ENCODE results near the gene NOL12. TPM values are rescaled to one million over a fixed set of nuclear protein-coding genes. Genes with fewer than 3 reads are reported as not detected.
"Not testable (repeated sequence)": the region's sequence is repeated elsewhere in the genome, so short reads cannot be mapped to it uniquely, and the experiment has no call there.

NOL12 gene
- polyA plus RNA-seq, 1 donor from 2014 or later: 90.0 TPM

DNA sequence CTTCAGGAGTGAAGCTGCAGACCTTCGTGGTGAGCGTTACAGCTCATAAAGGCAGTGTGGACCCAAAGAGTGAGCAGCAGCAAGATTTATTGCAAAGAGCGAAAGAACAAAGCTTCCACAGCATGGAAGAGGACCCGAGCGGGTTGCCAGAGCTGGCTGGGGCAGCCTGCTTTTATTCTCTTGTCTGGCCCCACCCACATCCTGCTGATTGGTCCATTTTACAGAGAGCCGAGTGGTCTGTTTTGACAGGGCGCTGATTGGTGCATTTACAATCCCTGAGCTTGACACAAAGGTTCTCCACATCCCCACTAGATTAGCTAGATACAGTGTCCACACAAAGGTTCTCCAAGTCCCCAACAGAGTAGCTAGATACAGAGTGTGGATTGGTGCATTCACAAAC, 31.1 kb downstream of the NOL12 start:
- not testable (repeated sequence) for H3K9me2 ChIP-seq (ENCODE audit: insufficient read depth, low read length); H3K9me3 ChIP-seq (ENCODE audit: low read length); H3K27ac ChIP-seq (ENCODE audit: low read length); H3K79me2 ChIP-seq (replicated peaks; ENCODE audit: insufficient read depth, low read length); H3K4me2 ChIP-seq (ENCODE audit: low read length); H2AFZ ChIP-seq (ENCODE audit: low read depth, low read length); H3K9ac ChIP-seq (ENCODE audit: low read length); H4K20me1 ChIP-seq (ENCODE audit: insufficient read depth); H3F3A ChIP-seq (ENCODE audit: insufficient read depth, low read length, poor library complexity, severe bottlenecking); H3K27me3 ChIP-seq (ENCODE audit: insufficient read depth, low read depth, low read length); H3K36me3 ChIP-seq (ENCODE audit: insufficient read depth, low read length); H3K4me3 ChIP-seq (ENCODE audit: low read length)

GRCh38 chr22:37717746-37718305, 31.7 kb downstream of the NOL12 start:
- not testable (repeated sequence) for H3K9ac ChIP-seq (ENCODE audit: low read length); H3K27me3 ChIP-seq (ENCODE audit: insufficient read depth, low read depth, low read length); H3K36me3 ChIP-seq (ENCODE audit: insufficient read depth, low read length); H3K4me3 ChIP-seq (ENCODE audit: low read length); H3F3A ChIP-seq (ENCODE audit: insufficient read depth, low read length, poor library complexity, severe bottlenecking); H4K20me1 ChIP-seq (ENCODE audit: insufficient read depth); H3K9me2 ChIP-seq (ENCODE audit: insufficient read depth, low read length); H3K9me3 ChIP-seq (ENCODE audit: low read length); H3K27ac ChIP-seq (ENCODE audit: low read length); H2AFZ ChIP-seq (ENCODE audit: low read depth, low read length); H3K79me2 ChIP-seq (replicated peaks; ENCODE audit: insufficient read depth, low read length); H3K4me2 ChIP-seq (ENCODE audit: low read length)

DNA sequence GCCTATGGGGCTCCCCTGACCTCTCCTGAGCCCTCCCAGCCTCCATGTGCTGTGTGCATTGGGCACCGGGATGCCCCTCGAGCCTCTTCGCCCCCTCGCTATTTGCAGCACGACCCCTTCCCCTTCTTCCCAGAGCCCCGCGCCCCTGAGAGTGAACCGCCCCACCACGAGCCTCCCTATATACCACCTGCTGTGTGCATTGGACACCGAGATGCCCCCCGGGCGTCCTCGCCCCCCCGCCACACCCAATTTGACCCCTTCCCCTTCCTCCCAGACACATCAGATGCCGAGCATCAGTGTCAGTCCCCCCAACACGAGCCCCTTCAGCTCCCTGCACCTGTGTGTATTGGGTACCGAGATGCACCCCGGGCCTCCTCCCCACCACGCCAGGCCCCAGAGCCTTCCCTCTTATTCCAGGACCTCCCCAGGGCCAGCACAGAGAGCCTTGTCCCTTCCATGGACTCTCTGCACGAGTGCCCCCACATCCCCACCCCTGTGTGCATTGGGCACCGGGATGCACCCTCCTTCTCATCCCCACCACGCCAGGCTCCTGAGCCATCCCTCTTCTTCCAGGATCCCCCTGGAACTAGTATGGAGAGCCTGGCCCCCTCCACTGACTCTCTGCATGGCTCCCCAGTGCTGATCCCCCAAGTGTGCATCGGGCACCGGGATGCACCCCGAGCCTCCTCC, 39.6 kb downstream of the NOL12 start:
- no peaks in the 10 kb centered on the region for H3K9me2 ChIP-seq (ENCODE audit: insufficient read depth, low read length)
- H3K9ac ChIP-seq (ENCODE audit: low read length): no peak overlapping the region
- H4K20me1 ChIP-seq (ENCODE audit: insufficient read depth): no peaks in the 10 kb centered on the region
- no peak overlapping the region for H2AFZ ChIP-seq (ENCODE audit: low read depth, low read length)
- H3K4me3 ChIP-seq (ENCODE audit: low read length): no peak overlapping the region
- TF ChIP-seq POLR2AphosphoS5 (IDR thresholded peaks at IDR 0.05): peak; percentile 10
- TF ChIP-seq REST (IDR thresholded peaks at IDR 0.05; ENCODE audit: borderline replicate concordance): no peak
- H3K27ac ChIP-seq (ENCODE audit: low read length): no peak overlapping the region
- no peaks in the 10 kb centered on the region for H3K9me3 ChIP-seq (ENCODE audit: low read length)
- H3F3A ChIP-seq (ENCODE audit: insufficient read depth, low read length, poor library complexity, severe bottlenecking): no peaks in the 10 kb centered on the region
- no peaks in the 10 kb centered on the region for H3K79me2 ChIP-seq (replicated peaks; ENCODE audit: insufficient read depth, low read length)
- no peaks in the 10 kb centered on the region for H3K27me3 ChIP-seq (ENCODE audit: insufficient read depth, low read depth, low read length)
- H3K36me3 ChIP-seq (ENCODE audit: insufficient read depth, low read length): peaks cover 3% of the 10 kb centered on the region
- H3K4me2 ChIP-seq (ENCODE audit: low read length): no peak overlapping the region

DNA sequence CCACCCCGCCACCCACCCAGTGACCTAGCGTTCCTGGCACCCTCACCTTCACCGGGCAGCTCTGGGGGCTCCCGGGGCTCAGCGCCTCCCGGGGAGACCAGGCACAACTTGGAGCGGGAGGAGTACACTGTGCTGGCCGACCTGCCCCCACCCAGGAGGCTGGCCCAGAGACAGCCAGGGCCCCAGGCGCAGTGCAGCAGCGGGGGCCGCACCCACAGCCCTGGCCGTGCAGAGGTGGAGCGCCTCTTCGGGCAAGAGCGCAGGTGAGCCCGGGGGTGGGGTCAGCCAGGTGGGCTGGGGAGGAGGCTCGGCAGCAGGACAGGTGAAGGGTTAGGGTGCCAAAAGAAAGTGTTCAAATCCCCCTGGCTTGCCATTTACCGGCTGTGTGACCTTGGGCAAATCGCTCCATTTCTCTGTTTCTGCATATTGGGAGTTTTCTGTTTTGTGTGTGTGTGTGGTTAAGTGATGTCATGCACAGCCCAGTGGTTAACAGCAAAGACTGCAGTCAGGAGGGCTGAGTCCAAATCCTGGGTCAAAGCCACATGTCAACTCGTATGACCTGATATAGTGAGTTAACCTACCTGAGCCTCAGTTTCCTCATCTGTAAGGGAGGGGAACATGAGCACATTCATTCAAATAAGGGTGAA, 40.2 kb downstream of the NOL12 start:
- Histone ChIP-seq H3K9me2 (ENCODE audit: insufficient read depth, low read length) (no peaks in the 10 kb centered on the region), H3K4me2 (ENCODE audit: low read length) (no peak overlapping the region), H3K27me3 (ENCODE audit: insufficient read depth, low read depth, low read length) (no peaks in the 10 kb centered on the region), H3K4me3 (ENCODE audit: low read length) (no peak overlapping the region), H3K9me3 (ENCODE audit: low read length) (no peaks in the 10 kb centered on the region), H3F3A (ENCODE audit: insufficient read depth, low read length, poor library complexity, severe bottlenecking) (no peaks in the 10 kb centered on the region), H3K27ac (ENCODE audit: low read length) (no peak overlapping the region), H4K20me1 (ENCODE audit: insufficient read depth) (no peaks in the 10 kb centered on the region), H3K36me3 (ENCODE audit: insufficient read depth, low read length) (peaks cover 3% of the 10 kb centered on the region), H2AFZ (ENCODE audit: low read depth, low read length) (no peak overlapping the region), H3K9ac (ENCODE audit: low read length) (no peak overlapping the region), H3K79me2 (replicated peaks; ENCODE audit: insufficient read depth, low read length) (no peaks in the 10 kb centered on the region)
- TF ChIP-seq POLR2AphosphoS5 (IDR thresholded peaks at IDR 0.05): no peak
- TF ChIP-seq EZH2 (IDR thresholded peaks at IDR 0.05; ENCODE audit: borderline replicate concordance, insufficient read depth, low read length, poor library complexity, severe bottlenecking): no peak
- TF ChIP-seq TAF1 (IDR thresholded peaks at IDR 0.05; ENCODE audit: low read depth): no peak
- TF ChIP-seq RAD21 (conservative IDR thresholded peaks at IDR 0.05): no peak
- TF ChIP-seq CTCF (IDR thresholded peaks at IDR 0.05; ENCODE audit: poor library complexity, severe bottlenecking): no peak
- TF ChIP-seq SMC3 (conservative IDR thresholded peaks at IDR 0.05; ENCODE audit: poor library complexity): no peak
- no peak for TF ChIP-seq REST (IDR thresholded peaks at IDR 0.05; ENCODE audit: borderline replicate concordance)
- no peak for TF ChIP-seq MXI1 (conservative IDR thresholded peaks at IDR 0.05; ENCODE audit: poor library complexity, severe bottlenecking)
